Neural cell (in vitro differentiated cells): ENCODE measurements around the gene COL5A1. TPM values are rescaled to one million over a fixed set of nuclear protein-coding genes. Genes with fewer than 3 reads are reported as not detected.

Experiments used
- H2AFZ ChIP-seq: fragments of 200-600, 300-800 bp; sonication (generic), shearing (Covaris generic); 2 replicates; pipeline ENCODE4 v1.6.0; 2014; ENCODE audit warnings: low read depth, mild to moderate bottlenecking, antibody characterized with exemption, low read length, moderate library complexity
- H3F3A ChIP-seq: fragments of 200-600 bp; shearing (Covaris generic); 2 replicates; pipeline ENCODE4 v1.6.1; 2016; ENCODE audit warnings: mild to moderate bottlenecking, moderate library complexity, mixed read lengths, antibody characterized with exemption, low read length; ENCODE audit not compliant: insufficient read depth, poor library complexity, severe bottlenecking
- H3K27ac ChIP-seq: fragments of 200-600, 300-800 bp; sonication (generic), shearing (Covaris generic); 2 replicates; pipeline ENCODE4 v1.5.1; 2014; ENCODE audit warnings: mild to moderate bottlenecking, low read length, moderate library complexity
- H3K27me3 ChIP-seq: fragments of 300-800, 200-600 bp; sonication (generic), shearing (Covaris generic); 2 replicates; pipeline ENCODE4 v1.6.0; 2014; ENCODE audit warnings: mild to moderate bottlenecking, low read depth, low read length, moderate library complexity; ENCODE audit not compliant: insufficient read depth
- H3K36me3 ChIP-seq: fragments of 300-800, 200-600 bp; sonication (generic), shearing (Covaris generic); 2 replicates; pipeline ENCODE4 v1.5.1; 2014; ENCODE audit warnings: mild to moderate bottlenecking, antibody characterized with exemption, low read length, moderate library complexity; ENCODE audit not compliant: insufficient read depth
- H3K4me2 ChIP-seq: fragments of 300-800, 200-600 bp; sonication (generic), shearing (Covaris generic); 2 replicates; pipeline ENCODE4 v1.6.0; 2014; ENCODE audit warnings: mild to moderate bottlenecking, low read length
- H3K4me3 ChIP-seq: fragments of 300-800, 200-600 bp; sonication (generic), shearing (Covaris generic); 2 replicates; pipeline ENCODE4 v1.5.1; 2014; ENCODE audit warnings: mild to moderate bottlenecking, low read length, moderate library complexity
- H3K79me2 ChIP-seq: fragments of 200-600 bp; shearing (Covaris generic); replicated peaks from 2 replicates; pipeline ENCODE4 v1.6.0; 2014; ENCODE audit warnings: mild to moderate bottlenecking, low read length, moderate library complexity; ENCODE audit not compliant: insufficient read depth
- H3K9ac ChIP-seq: fragments of 300-800, 200-600 bp; sonication (generic), shearing (Covaris generic); 2 replicates; pipeline ENCODE4 v1.6.1; 2016; ENCODE audit warnings: mild to moderate bottlenecking, low read length, mixed read lengths
- H3K9me2 ChIP-seq: fragments of 200-600 bp; shearing (Covaris generic); 2 replicates; pipeline ENCODE4 v1.6.1; 2016; ENCODE audit warnings: mild to moderate bottlenecking, low read length, mixed read lengths; ENCODE audit not compliant: insufficient read depth
- H3K9me3 ChIP-seq: fragments of 200-600, 300-800 bp; sonication (generic), shearing (Covaris generic); 2 replicates; pipeline ENCODE4 v1.6.1; 2016; ENCODE audit warnings: mild to moderate bottlenecking, mixed run types, low read length, moderate library complexity, mixed read lengths
- H4K20me1 ChIP-seq: fragments of 200-600 bp; shearing (Covaris generic); 2 replicates; pipeline ENCODE4 v1.6.1; 2016; ENCODE audit warnings: mild to moderate bottlenecking, mixed run types; ENCODE audit not compliant: insufficient read depth
- CTCF ChIP-seq: fragments of 450-650 bp; IDR thresholded peaks from 2 replicates; pipeline ENCODE4 v1.5.1; 2014; ENCODE audit warnings: antibody characterized with exemption, mild to moderate bottlenecking, moderate library complexity; ENCODE audit not compliant: poor library complexity, severe bottlenecking
- EP300 ChIP-seq: fragments of 450-650 bp; conservative IDR thresholded peaks from 2 replicates; pipeline ENCODE4 v1.6.1; 2014; ENCODE audit warnings: antibody characterized with exemption, mild to moderate bottlenecking, moderate library complexity; ENCODE audit not compliant: poor library complexity, severe bottlenecking
- EZH2 ChIP-seq: fragments of 200-600, 300-800 bp; shearing (Covaris generic), sonication (generic); IDR thresholded peaks from 2 replicates; pipeline ENCODE4 v1.6.1; 2014; ENCODE audit warnings: antibody characterized with exemption, low read length, borderline replicate concordance, mild to moderate bottlenecking; ENCODE audit not compliant: insufficient read depth, poor library complexity, severe bottlenecking
- MXI1 ChIP-seq: fragments of 450-650 bp; conservative IDR thresholded peaks from 2 replicates; pipeline ENCODE4 v1.6.1; 2014; ENCODE audit warnings: antibody characterized with exemption, mild to moderate bottlenecking; ENCODE audit not compliant: poor library complexity, severe bottlenecking
- POLR2AphosphoS5 ChIP-seq: IDR thresholded peaks from 2 replicates; pipeline ENCODE4 v1.6.1; 2012
- RAD21 ChIP-seq: fragments of 450-650 bp; conservative IDR thresholded peaks from 2 replicates; pipeline ENCODE4 v1.6.1; 2014; ENCODE audit warnings: antibody characterized with exemption, mild to moderate bottlenecking, moderate library complexity
- REST ChIP-seq: IDR thresholded peaks from 2 replicates; pipeline ENCODE4 v1.6.1; 2012; ENCODE audit warnings: borderline replicate concordance
- SMC3 ChIP-seq: fragments of 450-650 bp; conservative IDR thresholded peaks from 2 replicates; pipeline ENCODE4 v1.6.1; 2014; ENCODE audit warnings: antibody characterized with exemption, mild to moderate bottlenecking, moderate library complexity; ENCODE audit not compliant: poor library complexity
- TAF1 ChIP-seq: IDR thresholded peaks from 2 replicates; pipeline ENCODE4 v1.6.1; 2012; ENCODE audit warnings: low read depth
- polyA plus RNA-seq: library from polyadenylated mRNA; depleted of rRNA; stranded (reverse); fragments of >200 nt; gene quantifications from 2 replicates; pipeline ENCODE4 v1.2.3, GENCODE V29; 2014

Gene COL5A1
- polyA plus RNA-seq, 1 donor from 2014 or later: not detected

- Histone ChIP-seq H3K27me3 (no peaks in the 10 kb centered on the region), H3K9me2 (no peaks in the 10 kb centered on the region), H3F3A (no peaks in the 10 kb centered on the region), H2AFZ (no peak overlapping the region), H3K9ac (no peak overlapping the region), H3K4me2 (no peak overlapping the region), H3K4me3 (no peak overlapping the region), H3K27ac (no peak overlapping the region), H3K36me3 (no peaks in the 10 kb centered on the region), H3K9me3 (no peaks in the 10 kb centered on the region), H4K20me1 (no peaks in the 10 kb centered on the region), H3K79me2 (no peaks in the 10 kb centered on the region)
- no peak for TF ChIP-seq TAF1
- no peak for TF ChIP-seq POLR2AphosphoS5
- TF ChIP-seq CTCF: no peak
- TF ChIP-seq RAD21: no peak
- no peak for TF ChIP-seq EZH2
- no peak for TF ChIP-seq MXI1
- TF ChIP-seq EP300: no peak
- no peak for TF ChIP-seq SMC3
- no peak for TF ChIP-seq REST
Measured at GRCh38 chr9:134619448-134619982, 22.1 kb upstream of the COL5A1 start.

DNA sequence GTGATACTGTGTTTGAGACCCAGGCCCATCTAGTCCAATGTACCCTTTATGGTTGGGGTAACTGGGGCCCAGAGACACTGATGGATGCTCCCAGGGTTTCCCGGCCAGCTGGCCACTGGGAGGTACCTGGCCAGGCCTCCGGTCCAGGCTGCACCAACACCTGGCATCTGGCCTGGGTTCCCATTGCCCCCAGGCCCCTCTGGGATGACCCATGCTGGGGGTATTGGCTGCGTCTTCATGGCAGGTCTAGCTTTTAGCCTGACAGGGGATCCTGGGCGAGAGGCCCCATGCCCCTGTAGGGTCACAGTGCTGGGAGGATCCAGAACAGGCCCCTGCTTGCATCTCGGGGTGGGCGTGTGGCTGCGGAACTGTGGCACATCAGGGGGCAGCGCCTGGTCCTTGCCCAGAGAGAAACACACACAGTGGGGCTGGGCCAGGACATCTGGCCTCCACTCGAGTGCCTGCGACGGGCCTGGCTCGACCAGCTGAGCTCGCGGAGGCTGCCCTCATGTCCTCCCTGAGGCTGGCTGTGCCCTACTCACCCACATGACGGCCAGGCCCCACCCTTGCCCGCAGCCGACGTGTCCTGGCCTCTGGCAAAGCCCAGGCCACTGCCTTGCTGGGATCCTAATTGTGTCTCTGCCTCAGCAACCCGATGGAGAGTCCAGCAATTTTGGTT is 21.5 kb upstream of the COL5A1 start:
- Histone ChIP-seq H2AFZ (no peak overlapping the region), H3K9me3 (no peaks in the 10 kb centered on the region), H3K27me3 (no peaks in the 10 kb centered on the region), H3K4me3 (no peak overlapping the region), H3K36me3 (no peaks in the 10 kb centered on the region), H3K4me2 (no peak overlapping the region), H3K9ac (no peak overlapping the region), H3K27ac (no peak overlapping the region), H3F3A (no peaks in the 10 kb centered on the region), H4K20me1 (no peaks in the 10 kb centered on the region), H3K79me2 (no peaks in the 10 kb centered on the region), H3K9me2 (no peaks in the 10 kb centered on the region)
- TF ChIP-seq REST: no peak
